Neural cell (in vitro differentiated cells): ENCODE results near the gene TBC1D8. TPM values are rescaled to one million over a fixed set of nuclear protein-coding genes. Genes with fewer than 3 reads are reported as not detected.

ENCODE experiments used
- H2AFZ ChIP-seq: fragments of 200-600, 300-800 bp; sonication (generic), shearing (Covaris generic); 2 replicates; pipeline ENCODE4 v1.6.0; 2014; ENCODE audit warnings: low read depth, mild to moderate bottlenecking, antibody characterized with exemption, low read length, moderate library complexity
- H3F3A ChIP-seq: fragments of 200-600 bp; shearing (Covaris generic); 2 replicates; pipeline ENCODE4 v1.6.1; 2016; ENCODE audit warnings: mild to moderate bottlenecking, moderate library complexity, mixed read lengths, antibody characterized with exemption, low read length; ENCODE audit not compliant: insufficient read depth, poor library complexity, severe bottlenecking
- H3K27ac ChIP-seq: fragments of 200-600, 300-800 bp; sonication (generic), shearing (Covaris generic); 2 replicates; pipeline ENCODE4 v1.5.1; 2014; ENCODE audit warnings: mild to moderate bottlenecking, low read length, moderate library complexity
- H3K27me3 ChIP-seq: fragments of 300-800, 200-600 bp; sonication (generic), shearing (Covaris generic); 2 replicates; pipeline ENCODE4 v1.6.0; 2014; ENCODE audit warnings: mild to moderate bottlenecking, low read depth, low read length, moderate library complexity; ENCODE audit not compliant: insufficient read depth
- H3K36me3 ChIP-seq: fragments of 300-800, 200-600 bp; sonication (generic), shearing (Covaris generic); 2 replicates; pipeline ENCODE4 v1.5.1; 2014; ENCODE audit warnings: mild to moderate bottlenecking, antibody characterized with exemption, low read length, moderate library complexity; ENCODE audit not compliant: insufficient read depth
- H3K4me2 ChIP-seq: fragments of 300-800, 200-600 bp; sonication (generic), shearing (Covaris generic); 2 replicates; pipeline ENCODE4 v1.6.0; 2014; ENCODE audit warnings: mild to moderate bottlenecking, low read length
- H3K4me3 ChIP-seq: fragments of 300-800, 200-600 bp; sonication (generic), shearing (Covaris generic); 2 replicates; pipeline ENCODE4 v1.5.1; 2014; ENCODE audit warnings: mild to moderate bottlenecking, low read length, moderate library complexity
- H3K79me2 ChIP-seq: fragments of 200-600 bp; shearing (Covaris generic); replicated peaks from 2 replicates; pipeline ENCODE4 v1.6.0; 2014; ENCODE audit warnings: mild to moderate bottlenecking, low read length, moderate library complexity; ENCODE audit not compliant: insufficient read depth
- H3K9ac ChIP-seq: fragments of 300-800, 200-600 bp; sonication (generic), shearing (Covaris generic); 2 replicates; pipeline ENCODE4 v1.6.1; 2016; ENCODE audit warnings: mild to moderate bottlenecking, low read length, mixed read lengths
- H3K9me2 ChIP-seq: fragments of 200-600 bp; shearing (Covaris generic); 2 replicates; pipeline ENCODE4 v1.6.1; 2016; ENCODE audit warnings: mild to moderate bottlenecking, low read length, mixed read lengths; ENCODE audit not compliant: insufficient read depth
- H3K9me3 ChIP-seq: fragments of 200-600, 300-800 bp; sonication (generic), shearing (Covaris generic); 2 replicates; pipeline ENCODE4 v1.6.1; 2016; ENCODE audit warnings: mild to moderate bottlenecking, mixed run types, low read length, moderate library complexity, mixed read lengths
- H4K20me1 ChIP-seq: fragments of 200-600 bp; shearing (Covaris generic); 2 replicates; pipeline ENCODE4 v1.6.1; 2016; ENCODE audit warnings: mild to moderate bottlenecking, mixed run types; ENCODE audit not compliant: insufficient read depth
- EP300 ChIP-seq: fragments of 450-650 bp; conservative IDR thresholded peaks from 2 replicates; pipeline ENCODE4 v1.6.1; 2014; ENCODE audit warnings: antibody characterized with exemption, mild to moderate bottlenecking, moderate library complexity; ENCODE audit not compliant: poor library complexity, severe bottlenecking
- EZH2 ChIP-seq: fragments of 200-600, 300-800 bp; shearing (Covaris generic), sonication (generic); IDR thresholded peaks from 2 replicates; pipeline ENCODE4 v1.6.1; 2014; ENCODE audit warnings: antibody characterized with exemption, low read length, borderline replicate concordance, mild to moderate bottlenecking; ENCODE audit not compliant: insufficient read depth, poor library complexity, severe bottlenecking
- MXI1 ChIP-seq: fragments of 450-650 bp; conservative IDR thresholded peaks from 2 replicates; pipeline ENCODE4 v1.6.1; 2014; ENCODE audit warnings: antibody characterized with exemption, mild to moderate bottlenecking; ENCODE audit not compliant: poor library complexity, severe bottlenecking
- POLR2AphosphoS5 ChIP-seq: IDR thresholded peaks from 2 replicates; pipeline ENCODE4 v1.6.1; 2012
- RAD21 ChIP-seq: fragments of 450-650 bp; conservative IDR thresholded peaks from 2 replicates; pipeline ENCODE4 v1.6.1; 2014; ENCODE audit warnings: antibody characterized with exemption, mild to moderate bottlenecking, moderate library complexity
- REST ChIP-seq: IDR thresholded peaks from 2 replicates; pipeline ENCODE4 v1.6.1; 2012; ENCODE audit warnings: borderline replicate concordance
- SMC3 ChIP-seq: fragments of 450-650 bp; conservative IDR thresholded peaks from 2 replicates; pipeline ENCODE4 v1.6.1; 2014; ENCODE audit warnings: antibody characterized with exemption, mild to moderate bottlenecking, moderate library complexity; ENCODE audit not compliant: poor library complexity
- TAF1 ChIP-seq: IDR thresholded peaks from 2 replicates; pipeline ENCODE4 v1.6.1; 2012; ENCODE audit warnings: low read depth
- polyA plus RNA-seq: library from polyadenylated mRNA; depleted of rRNA; stranded (reverse); fragments of >200 nt; gene quantifications from 2 replicates; pipeline ENCODE4 v1.2.3, GENCODE V29; 2014
- TF ChIP-seq, protein P1 (sequence below): fragments of 450-650 bp; IDR thresholded peaks from 2 replicates; pipeline ENCODE4 v1.5.1; 2014; ENCODE audit warnings: antibody characterized with exemption, mild to moderate bottlenecking, moderate library complexity; ENCODE audit not compliant: poor library complexity, severe bottlenecking

The TBC1D8 gene
- polyA plus RNA-seq, 1 donor from 2014 or later, result 5.3 TPM

- Histone ChIP-seq H2AFZ (no peak overlapping the region), H3K4me2 (no peak overlapping the region), H3K9me2 (no peaks in the 10 kb centered on the region), H3K27ac (no peak overlapping the region), H3K36me3 (no peaks in the 10 kb centered on the region), H3K79me2 (no peaks in the 10 kb centered on the region), H3K9ac (no peak overlapping the region), H3K4me3 (no peak overlapping the region), H3F3A (no peaks in the 10 kb centered on the region), H3K9me3 (no peaks in the 10 kb centered on the region), H4K20me1 (no peaks in the 10 kb centered on the region), H3K27me3 (no peaks in the 10 kb centered on the region)
- TF ChIP-seq RAD21 (no peak), EZH2 (no peak), TAF1 (no peak)
Measured at GRCh38 chr2:101188683-101189405, 37.7 kb upstream of the TBC1D8 start.

- Histone ChIP-seq H3K79me2 (no peaks in the 10 kb centered on the region), H3K4me3 (no peak overlapping the region), H2AFZ (no peak overlapping the region), H3K27me3 (no peaks in the 10 kb centered on the region), H3K27ac (no peak overlapping the region), H3K36me3 (no peaks in the 10 kb centered on the region), H3K4me2 (no peak overlapping the region), H3K9ac (no peak overlapping the region), H3F3A (no peaks in the 10 kb centered on the region), H3K9me3 (no peaks in the 10 kb centered on the region), H3K9me2 (no peaks in the 10 kb centered on the region), H4K20me1 (no peaks in the 10 kb centered on the region)
- TF ChIP-seq EZH2, result no peak
- no peak for TF ChIP-seq POLR2AphosphoS5
- TF ChIP-seq MXI1, result no peak
- no peak for TF ChIP-seq EP300
- TF ChIP-seq REST, result no peak
- no peak for TF ChIP-seq TAF1
- no peak for TF ChIP-seq SMC3
- no peak for TF ChIP-seq RAD21
- TF ChIP-seq, protein P1, sequence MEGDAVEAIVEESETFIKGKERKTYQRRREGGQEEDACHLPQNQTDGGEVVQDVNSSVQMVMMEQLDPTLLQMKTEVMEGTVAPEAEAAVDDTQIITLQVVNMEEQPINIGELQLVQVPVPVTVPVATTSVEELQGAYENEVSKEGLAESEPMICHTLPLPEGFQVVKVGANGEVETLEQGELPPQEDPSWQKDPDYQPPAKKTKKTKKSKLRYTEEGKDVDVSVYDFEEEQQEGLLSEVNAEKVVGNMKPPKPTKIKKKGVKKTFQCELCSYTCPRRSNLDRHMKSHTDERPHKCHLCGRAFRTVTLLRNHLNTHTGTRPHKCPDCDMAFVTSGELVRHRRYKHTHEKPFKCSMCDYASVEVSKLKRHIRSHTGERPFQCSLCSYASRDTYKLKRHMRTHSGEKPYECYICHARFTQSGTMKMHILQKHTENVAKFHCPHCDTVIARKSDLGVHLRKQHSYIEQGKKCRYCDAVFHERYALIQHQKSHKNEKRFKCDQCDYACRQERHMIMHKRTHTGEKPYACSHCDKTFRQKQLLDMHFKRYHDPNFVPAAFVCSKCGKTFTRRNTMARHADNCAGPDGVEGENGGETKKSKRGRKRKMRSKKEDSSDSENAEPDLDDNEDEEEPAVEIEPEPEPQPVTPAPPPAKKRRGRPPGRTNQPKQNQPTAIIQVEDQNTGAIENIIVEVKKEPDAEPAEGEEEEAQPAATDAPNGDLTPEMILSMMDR, result no peak
Measured at GRCh38 chr2:101187131-101187530, 35.9 kb upstream of the TBC1D8 start.
